Right cardiac atrium (tissue), 5 donors: ENCODE measurements around the gene ATG5. TPM values are rescaled to one million over a fixed set of nuclear protein-coding genes. Genes with fewer than 3 reads are reported as not detected.

Experiments used
- ATAC-seq, 2 donors: fragments of 200-7000 bp; cut with Tn5 transposase; one replicate each; pipeline versions ENCODE4 v1.8.0 to v1.9.1; 2020; ENCODE audit warnings: moderate library complexity in 2 of 2, mild to moderate bottlenecking in 1 of 2
- DNase-seq, 3 donors: peaks; one replicate each; pipeline ENCODE4 v3.0.0-alpha.2; 2020
- H3K27ac ChIP-seq: one replicate; pipeline ENCODE4 v1.5.1; 2013; ENCODE audit warnings: mild to moderate bottlenecking, low read length, control low read depth, moderate library complexity
- H3K27me3 ChIP-seq: one replicate; pipeline ENCODE4 v1.6.1; 2013; ENCODE audit not compliant: control insufficient read depth, insufficient read depth
- H3K4me1 ChIP-seq: one replicate; pipeline ENCODE4 v1.6.1; 2013; ENCODE audit warnings: low read length; ENCODE audit not compliant: control insufficient read depth, insufficient read depth
- H3K4me3 ChIP-seq: one replicate; pipeline ENCODE4 v1.5.1; 2013; ENCODE audit warnings: low read length, control low read depth
- H3K9me3 ChIP-seq: one replicate; pipeline ENCODE4 v1.6.1; 2013; ENCODE audit warnings: low read length; ENCODE audit not compliant: control insufficient read depth
- WGBS: extraction: QIAGEN DNeasy Blood & Tissue Kit; methylation state at CpG from one replicate; pipeline ENCODE4 v1.1.7; 2013; 5-methylcytosine and 5-hydroxymethylcytosine counted together
- intact Hi-C, 4 donors: fragments of 100-400 bp; cut with DNase I; formaldehyde crosslinking; loops; one replicate each; pipeline versions ENCODE4 v1.11.0 to v1.14.0; 2022 to 2023
- polyA plus RNA-seq: library from polyadenylated mRNA; stranded (reverse); fragments of 200-250 nt; gene quantifications from one replicate; pipeline ENCODE4 v1.2.3, GENCODE V29; 2013
- total RNA-seq, 4 donors: library from RNA; stranded (reverse); fragmentation: NEBNext Ultra II Directional; extraction: Animal tissue kit (Norgen Biotek cat#: 25700); gene quantifications; one replicate each; pipeline ENCODE4 v1.2.1, GENCODE V29; 2021
- donor health status: healthy with polysubstance abuse.
- donor health status: DM: no; HTN: yes; CAD: no.
- donor health status: DM: no; HTN: no; CAD: no.
- donor health status: DM: no; HTN: yes; CAD: no; lungs with severe emphysema.
- donor health status: DM: yes; HTN: yes; CAD: no.

Gene ATG5
- total and polyA plus RNA-seq, 5 donors: 11.2 to 21.8 (median 20.0) TPM

GRCh38 chr6:106220485-106220884 lies 105.1 kb downstream of the ATG5 start:
- H3K27ac ChIP-seq: no peak overlapping the region

DNA sequence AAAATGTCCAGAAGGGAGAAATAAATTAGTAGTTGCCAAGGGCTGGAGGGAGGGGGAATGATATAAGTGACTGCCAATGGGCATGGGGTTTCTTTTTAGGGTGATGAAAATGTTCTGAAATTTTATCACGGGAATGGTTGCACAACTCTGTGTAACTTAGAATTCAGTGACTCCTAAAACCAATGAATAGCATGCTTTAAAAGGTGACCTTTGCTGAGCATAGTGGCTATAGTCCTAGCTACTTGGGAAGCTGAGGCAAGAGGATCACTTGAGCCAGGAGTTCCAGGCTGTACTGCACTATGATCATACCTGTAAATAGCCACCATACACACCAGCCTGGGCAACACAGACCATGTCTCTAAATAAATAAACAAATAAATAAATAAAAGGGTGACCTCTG lies 109.0 kb downstream of the ATG5 start:
- Histone ChIP-seq H3K9me3 (no peaks in the 10 kb centered on the region), H3K27ac (no peak overlapping the region), H3K4me3 (no peak overlapping the region), H3K27me3 (no peaks in the 10 kb centered on the region), H3K4me1 (peaks cover 2% of the 10 kb centered on the region)
- peak; percentile 31 to 36 for ATAC-seq
- intact Hi-C loops: no loop called here
- WGBS: 67% methylated on average over 1 of the region's 1 CpG
- no peak for DNase-seq

More at GRCh38 chr6:106220485-106220884, 105.1 kb downstream of the ATG5 start:
- no peaks in the 10 kb centered on the region for H3K27me3 ChIP-seq
- H3K4me1 ChIP-seq: peaks cover 2% of the 10 kb centered on the region
- DNase-seq (no peak), ATAC-seq (no peak)
- H3K4me3 ChIP-seq: no peak overlapping the region
- intact Hi-C loops: loop anchor here in 3 of 4 donors (5.0 to 10.0 kb wide), 4 partner anchors 486 to 736 kb away; no protein-coding TSS in a partner anchor
- no peaks in the 10 kb centered on the region for H3K9me3 ChIP-seq

DNA sequence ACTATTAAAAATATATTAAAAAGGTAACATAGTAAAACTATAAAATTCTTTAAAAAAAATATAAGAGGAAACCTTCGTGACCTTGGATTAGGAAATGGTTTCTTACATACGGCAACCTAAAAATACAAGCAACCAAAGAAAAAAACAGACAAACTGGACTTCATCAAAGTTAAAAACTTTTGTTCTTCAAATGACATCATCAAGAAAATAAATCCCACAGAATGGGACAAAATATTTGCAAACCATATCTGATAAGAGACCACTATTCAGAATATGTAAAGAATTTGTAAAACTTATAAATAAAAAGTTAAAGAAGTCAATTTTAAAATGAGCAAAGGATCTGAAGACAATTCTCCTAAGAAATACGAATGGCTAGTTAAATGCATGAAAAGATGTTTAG lies 110.0 kb downstream of the ATG5 start:
- Histone ChIP-seq H3K4me1 (peaks cover 2% of the 10 kb centered on the region), H3K9me3 (no peaks in the 10 kb centered on the region), H3K4me3 (no peak overlapping the region), H3K27me3 (no peaks in the 10 kb centered on the region), H3K27ac (no peak overlapping the region)
- no peak for ATAC-seq
- intact Hi-C loops: no loop called here
- 94% methylated on average over 3 of the region's 3 CpGs for WGBS
- no peak for DNase-seq

DNA sequence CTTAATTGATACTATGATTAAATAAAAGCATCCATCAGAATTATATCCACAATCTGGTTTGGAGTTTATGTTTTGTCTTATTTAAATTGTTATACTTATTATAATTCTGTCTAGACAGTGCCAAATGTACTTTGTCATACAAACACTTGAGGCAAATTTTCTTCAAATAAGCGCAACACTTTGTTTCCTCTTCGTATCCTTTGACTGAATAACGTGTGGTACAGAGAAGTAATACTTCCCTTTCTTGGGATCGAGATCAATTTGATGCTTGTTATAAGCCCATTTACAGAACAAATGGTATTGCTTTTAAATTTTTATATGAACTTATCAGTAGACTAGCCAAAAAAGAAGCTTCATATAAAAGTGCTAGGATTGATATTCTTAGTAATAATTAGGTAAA lies 111.0 kb downstream of the ATG5 start:
- intact Hi-C loops: no loop called here
- H3K27ac ChIP-seq: no peak overlapping the region
- 80% methylated on average over 4 of the region's 4 CpGs for WGBS
- H3K27me3 ChIP-seq: no peaks in the 10 kb centered on the region
- DNase-seq (no peak), ATAC-seq (no peak)
- H3K4me3 ChIP-seq: no peak overlapping the region
- H3K9me3 ChIP-seq: no peaks in the 10 kb centered on the region
- H3K4me1 ChIP-seq: peaks cover 2% of the 10 kb centered on the region

- ATAC-seq: no peak
- intact Hi-C loops: no loop called here
These were observed 111.8 kb downstream of the ATG5 start for GRCh38 chr6:106213660-106214289.

GRCh38 chr6:106212576-106212975 lies 113.0 kb downstream of the ATG5 start:
- DNase-seq (no peak), ATAC-seq (no peak)
- Histone ChIP-seq H3K9me3 (no peaks in the 10 kb centered on the region), H3K27ac (no peak overlapping the region), H3K27me3 (no peaks in the 10 kb centered on the region), H3K4me1 (peaks cover 2% of the 10 kb centered on the region), H3K4me3 (no peak overlapping the region)
- WGBS: 97% methylated on average over 5 of the region's 5 CpGs
- intact Hi-C loops: no loop called here

More at GRCh38 chr6:106213660-106214289, 111.8 kb downstream of the ATG5 start:
- no peak overlapping the region for H3K27ac ChIP-seq
- no peaks in the 10 kb centered on the region for H3K9me3 ChIP-seq
- no peaks in the 10 kb centered on the region for H3K27me3 ChIP-seq
- WGBS: 93% methylated on average over 2 of the region's 2 CpGs
- H3K4me1 ChIP-seq: peaks cover 2% of the 10 kb centered on the region
- no peak overlapping the region for H3K4me3 ChIP-seq
- no peak for DNase-seq

DNA sequence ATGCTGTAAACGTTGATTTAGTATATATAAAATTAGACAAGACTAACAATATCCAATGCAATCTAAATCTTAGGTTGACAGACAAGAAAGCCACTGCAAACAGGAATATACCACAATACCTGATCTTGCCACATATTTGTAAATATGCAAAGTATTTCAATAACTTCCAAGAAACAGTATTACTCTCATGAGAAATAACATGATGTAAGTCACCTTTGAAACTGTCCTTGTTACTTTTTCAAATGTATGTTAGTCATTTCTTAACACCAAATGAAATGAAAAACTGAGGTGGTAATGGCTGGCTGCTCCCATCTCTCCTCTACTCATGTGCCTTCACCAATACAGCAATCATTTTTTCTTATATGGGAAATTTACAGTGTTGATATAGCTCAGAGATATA lies 118.7 kb downstream of the ATG5 start:
- 93% methylated on average over 1 of the region's 1 CpG for WGBS
- Histone ChIP-seq H3K27ac (no peak overlapping the region), H3K4me1 (no peaks in the 10 kb centered on the region), H3K27me3 (no peaks in the 10 kb centered on the region), H3K9me3 (no peaks in the 10 kb centered on the region), H3K4me3 (no peak overlapping the region)
- DNase-seq (no peak), ATAC-seq (no peak)
- intact Hi-C loops: no loop called here

DNA sequence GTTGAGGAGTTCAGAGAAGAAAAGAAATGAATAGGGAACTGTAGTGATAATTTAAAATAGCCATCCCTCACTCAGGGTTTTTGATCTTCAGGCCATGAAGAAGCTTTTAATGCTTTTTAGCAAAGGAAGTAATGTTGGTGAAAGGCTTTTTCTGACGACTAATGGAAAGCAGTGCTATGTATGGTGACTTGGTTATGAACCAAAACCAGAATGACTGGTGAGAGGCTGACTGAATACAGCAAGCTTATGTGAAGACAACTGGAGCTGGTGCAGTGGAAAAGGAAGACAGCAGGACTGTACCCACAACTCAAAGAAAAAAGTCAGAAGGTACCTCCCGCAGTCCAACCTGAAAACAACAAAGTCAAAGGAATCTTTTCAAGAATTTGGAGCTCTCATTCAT lies 120.6 kb downstream of the ATG5 start:
- no peaks in the 10 kb centered on the region for H3K27me3 ChIP-seq
- intact Hi-C loops: no loop called here
- WGBS: 86% methylated on average over 2 of the region's 2 CpGs

GRCh38 chr6:106199998-106200397 lies 125.6 kb downstream of the ATG5 start:
- Histone ChIP-seq H3K27me3 (no peaks in the 10 kb centered on the region), H3K4me1 (no peaks in the 10 kb centered on the region), H3K4me3 (no peak overlapping the region), H3K27ac (no peak overlapping the region), H3K9me3 (no peaks in the 10 kb centered on the region)
- intact Hi-C loops: no loop called here
- ATAC-seq: no peak
- DNase-seq: no peak
- WGBS: 94% methylated on average over 1 of the region's 1 CpG

More for the DNA sequence above, 120.6 kb downstream of the ATG5 start:
- Histone ChIP-seq H3K4me1 (no peaks in the 10 kb centered on the region), H3K27ac (no peak overlapping the region), H3K4me3 (no peak overlapping the region), H3K9me3 (no peaks in the 10 kb centered on the region)
- no peak for DNase-seq
- ATAC-seq: no peak

GRCh38 chr6:106199331-106199730 lies 126.2 kb downstream of the ATG5 start:
- H3K4me3 ChIP-seq: no peak overlapping the region
- ATAC-seq (no peak), DNase-seq (no peak)
- no peaks in the 10 kb centered on the region for H3K4me1 ChIP-seq
- H3K27me3 ChIP-seq: no peaks in the 10 kb centered on the region
- H3K9me3 ChIP-seq: no peaks in the 10 kb centered on the region
- no peak overlapping the region for H3K27ac ChIP-seq
- intact Hi-C loops: no loop called here
- WGBS: 93% methylated on average over 1 of the region's 1 CpG

DNA sequence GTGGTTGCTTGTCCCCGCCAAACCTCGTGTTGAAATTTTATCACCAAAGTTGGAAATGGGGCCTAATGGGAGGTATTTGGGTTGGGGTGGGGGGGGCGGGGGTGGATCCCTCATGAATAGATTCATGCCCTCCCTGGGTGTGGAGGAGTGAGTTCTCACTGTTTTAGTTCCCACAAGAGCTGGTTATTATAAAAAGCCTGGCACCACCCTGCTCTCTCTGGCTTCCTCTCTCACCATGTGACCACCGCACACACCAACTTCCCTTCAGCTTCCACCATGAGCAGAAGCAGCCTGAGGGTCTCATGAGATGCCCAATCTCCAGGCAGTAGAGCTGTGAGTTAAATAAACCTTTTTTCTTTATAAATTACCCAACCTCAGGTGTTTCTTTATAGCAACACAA lies 128.1 kb downstream of the ATG5 start:
- DNase-seq: peak in 2 of 3 donors; percentile 23 to 46
- Histone ChIP-seq H3K4me1 (no peaks in the 10 kb centered on the region), H3K4me3 (no peak overlapping the region), H3K9me3 (no peaks in the 10 kb centered on the region), H3K27me3 (no peaks in the 10 kb centered on the region), H3K27ac (no peak overlapping the region)
- WGBS: 86% methylated on average over 4 of the region's 4 CpGs
- intact Hi-C loops: no loop called here
- ATAC-seq: no peak
